NOMO-1 (cell line): ENCODE data around the gene SLC37A4.
"Not testable (repeated sequence)": the region's sequence is repeated elsewhere in the genome, so short reads cannot be mapped to it uniquely, and the experiment has no call there.

Source experiments
- DNase-seq, 2 experiments: peaks; one replicate each; lab custom pipeline; 2025; ENCODE audit not compliant: unreplicated experiment in 2 of 2; lab: John Stamatoyannopoulos, UW

SLC37A4 gene

DNA sequence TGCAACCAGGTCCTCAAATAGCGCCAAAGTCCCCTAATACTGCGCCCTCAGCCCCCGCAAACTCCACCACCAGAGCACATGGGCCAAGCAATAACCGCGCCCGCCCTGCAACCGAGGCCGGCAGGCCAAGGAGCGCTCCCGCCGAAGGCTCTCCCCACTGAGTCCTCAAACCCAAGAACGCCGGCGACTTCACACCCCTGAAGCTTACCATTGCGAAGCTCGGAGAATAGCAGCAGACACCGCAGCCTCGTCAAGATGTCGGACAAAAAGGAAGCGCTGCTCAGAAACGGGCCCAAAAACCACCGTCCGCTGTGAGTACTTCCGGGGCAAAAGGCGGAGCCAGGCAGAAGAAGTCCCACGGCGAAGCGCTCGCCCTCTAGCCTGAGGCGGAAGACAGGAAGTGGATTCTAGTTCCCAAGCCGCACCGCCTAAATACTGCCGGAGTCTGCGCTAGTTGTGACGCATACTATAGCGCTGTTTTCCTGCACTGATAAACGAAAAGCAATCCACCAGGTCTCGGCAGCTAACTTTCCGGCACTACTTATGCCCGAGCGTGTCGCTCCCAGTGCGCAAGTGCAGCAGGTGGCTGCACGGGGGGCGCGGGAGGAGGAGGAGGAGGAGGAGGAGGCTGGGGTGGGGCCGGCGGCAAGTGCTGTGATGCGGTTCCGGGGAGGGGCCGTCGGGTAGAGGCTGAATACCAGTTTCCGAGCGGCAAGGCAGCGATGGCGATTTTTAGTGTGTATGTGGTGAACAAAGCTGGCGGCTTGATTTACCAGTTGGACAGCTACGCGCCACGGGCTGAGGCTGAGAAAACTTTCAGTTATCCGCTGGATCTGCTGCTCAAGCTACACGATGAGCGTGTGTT lies 12.4 kb downstream of the SLC37A4 start, which contains the start of the genes RPS25 and TRAPPC4:
TSS of gene RPS25 (minus strand) at position 270 of the 865 bp plus-strand sequence. CDS start at position 211, 59 bp downstream.
TSS of gene TRAPPC4 (plus strand) at position 693 of the 865 bp plus-strand sequence. CDS start at position 723, 30 bp downstream.
- DNase-seq: peak; percentile 94 to 97

DNA sequence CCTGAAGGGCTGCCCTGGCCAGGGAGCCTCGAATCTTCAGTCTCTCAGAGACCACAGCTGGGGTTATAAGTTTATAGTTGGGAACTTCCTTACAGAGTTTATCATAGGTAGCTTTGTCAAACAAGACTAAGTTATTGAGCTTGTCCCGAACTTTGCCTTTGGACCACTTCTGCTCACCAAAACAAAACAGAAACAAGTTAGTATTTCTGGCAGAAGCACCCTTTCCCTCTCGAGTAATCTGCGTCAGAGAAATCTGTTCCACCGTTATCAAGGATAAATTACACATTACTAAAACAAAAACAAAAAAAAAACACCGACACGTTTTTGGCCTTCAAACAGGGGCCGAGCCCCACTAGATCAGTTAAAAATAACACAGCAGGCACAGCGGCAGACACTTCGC lies 13.3 kb downstream of the SLC37A4 start:
- not testable (repeated sequence) for DNase-seq

DNA sequence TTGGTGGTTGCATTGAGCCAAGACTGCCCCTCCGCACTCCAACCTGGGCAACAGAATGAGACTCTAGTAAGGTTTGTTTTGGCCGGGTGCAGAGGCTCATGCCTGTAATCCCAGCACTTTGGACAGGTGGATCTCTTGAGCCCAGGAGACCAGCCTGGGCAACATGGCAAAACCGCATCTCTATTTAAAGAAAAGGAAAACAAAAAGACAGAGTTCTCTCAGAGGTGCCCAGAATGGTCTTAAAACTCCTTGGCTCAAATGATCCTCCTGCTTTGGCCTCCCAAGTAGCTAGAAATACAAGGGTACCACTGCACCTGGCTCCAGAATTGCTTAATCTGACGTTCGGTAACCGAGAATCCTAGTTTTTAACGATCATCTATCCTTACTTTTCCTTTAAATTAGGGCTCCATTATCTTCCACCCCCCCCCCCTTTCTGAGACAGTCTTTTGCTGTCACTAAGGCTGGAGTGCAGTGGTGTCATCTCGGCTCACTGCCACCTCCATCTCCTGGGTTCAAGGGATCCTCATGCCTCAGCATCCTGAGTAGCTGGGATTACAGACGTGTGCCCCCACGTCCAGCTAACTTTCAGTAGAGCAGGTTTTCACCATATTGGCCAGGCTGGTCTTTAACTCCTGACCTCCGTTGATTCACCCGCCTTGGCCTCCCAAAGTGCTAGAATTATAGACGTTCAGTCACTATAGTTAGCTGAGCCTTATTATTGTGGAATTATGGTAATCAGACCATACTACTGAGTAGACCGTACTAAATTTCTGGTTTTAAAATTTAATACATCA lies 14.3 kb downstream of the SLC37A4 start:
- no peak for DNase-seq

DNA sequence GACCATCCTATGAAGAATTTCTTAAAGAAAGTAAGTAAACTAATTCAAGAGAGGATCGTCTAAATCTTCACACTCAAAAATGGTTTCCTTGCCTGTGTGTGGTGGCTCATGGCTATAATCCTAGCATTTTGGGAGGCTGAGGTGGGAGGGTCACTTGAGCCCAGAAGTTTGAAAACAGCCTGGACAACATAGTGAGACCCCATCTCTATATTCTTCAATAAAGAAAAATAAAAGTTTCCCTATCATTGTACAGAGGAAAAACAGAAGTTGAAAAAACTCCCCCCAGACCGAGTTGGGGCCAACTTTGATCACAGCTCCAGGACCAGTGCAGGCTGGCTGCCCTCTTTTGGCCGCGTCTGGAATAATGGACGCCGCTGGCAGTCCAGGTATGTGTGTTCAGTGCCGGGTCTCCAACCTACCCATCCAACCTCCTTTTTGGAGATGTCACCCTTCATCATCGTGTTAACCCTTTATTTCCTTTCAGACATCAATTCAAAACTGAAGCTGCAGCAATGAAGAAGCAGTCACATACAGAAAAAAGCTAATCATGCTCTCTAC lies 15.5 kb downstream of the SLC37A4 start:
- DNase-seq: no peak

DNA sequence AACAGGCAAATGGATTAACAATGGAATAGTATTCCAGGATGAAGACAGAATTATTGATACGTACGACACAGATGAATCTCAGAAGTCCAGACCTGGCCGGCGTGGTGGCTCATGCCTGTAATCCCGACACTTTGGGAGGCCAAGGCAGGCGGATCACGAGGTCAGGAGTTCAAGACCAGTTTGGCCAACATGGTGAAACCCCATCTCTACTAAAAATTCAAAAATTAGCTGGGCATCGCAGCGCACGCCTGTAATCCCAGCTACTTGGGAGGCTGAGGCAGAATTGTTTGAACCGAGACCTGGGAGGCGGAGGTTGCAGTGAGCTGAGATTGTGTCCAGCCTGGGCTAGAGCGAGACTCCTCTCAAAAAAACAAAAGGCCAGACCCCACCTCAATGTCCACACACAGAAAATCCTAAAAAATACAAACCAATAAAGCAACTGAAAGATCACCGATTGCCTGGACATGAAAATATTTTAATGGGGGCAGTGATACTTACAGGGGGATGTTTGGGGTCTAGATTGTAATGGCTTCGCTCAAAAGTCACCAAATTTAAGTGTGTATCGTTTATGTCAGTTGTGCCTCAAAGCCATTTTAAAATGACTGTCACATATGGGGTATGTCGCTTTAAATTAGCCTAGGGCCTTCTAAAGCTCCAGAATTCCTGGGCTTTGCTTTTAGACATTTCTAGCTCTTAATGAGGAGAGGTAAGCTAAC lies 16.3 kb downstream of the SLC37A4 start:
- no peak for DNase-seq

DNA sequence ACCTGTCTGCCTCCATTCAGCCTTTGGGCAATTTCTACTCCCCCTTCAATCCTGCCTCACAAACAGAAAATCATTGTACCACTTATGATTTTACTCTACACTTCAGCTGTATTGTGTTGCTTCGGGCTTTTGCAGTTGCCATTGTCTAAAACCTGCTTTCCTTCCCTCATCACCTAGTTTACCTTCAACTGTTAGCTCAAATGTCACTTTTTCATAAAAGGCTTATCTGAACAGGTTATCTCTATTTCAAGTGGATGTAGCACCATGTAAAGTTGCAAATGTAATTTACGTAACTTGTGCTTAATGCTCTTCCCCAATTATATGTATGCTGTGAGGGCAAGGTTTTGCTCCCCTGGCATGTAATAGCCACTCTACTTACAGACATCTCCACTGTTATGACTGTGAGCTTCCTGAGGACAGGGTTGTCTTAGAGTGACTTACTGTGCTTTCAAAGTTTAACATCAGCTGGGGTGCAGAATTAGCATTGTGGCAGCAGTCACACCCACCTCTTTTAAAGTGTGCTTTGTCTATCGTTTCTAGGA lies 18.0 kb downstream of the SLC37A4 start:
- DNase-seq: no peak

DNA sequence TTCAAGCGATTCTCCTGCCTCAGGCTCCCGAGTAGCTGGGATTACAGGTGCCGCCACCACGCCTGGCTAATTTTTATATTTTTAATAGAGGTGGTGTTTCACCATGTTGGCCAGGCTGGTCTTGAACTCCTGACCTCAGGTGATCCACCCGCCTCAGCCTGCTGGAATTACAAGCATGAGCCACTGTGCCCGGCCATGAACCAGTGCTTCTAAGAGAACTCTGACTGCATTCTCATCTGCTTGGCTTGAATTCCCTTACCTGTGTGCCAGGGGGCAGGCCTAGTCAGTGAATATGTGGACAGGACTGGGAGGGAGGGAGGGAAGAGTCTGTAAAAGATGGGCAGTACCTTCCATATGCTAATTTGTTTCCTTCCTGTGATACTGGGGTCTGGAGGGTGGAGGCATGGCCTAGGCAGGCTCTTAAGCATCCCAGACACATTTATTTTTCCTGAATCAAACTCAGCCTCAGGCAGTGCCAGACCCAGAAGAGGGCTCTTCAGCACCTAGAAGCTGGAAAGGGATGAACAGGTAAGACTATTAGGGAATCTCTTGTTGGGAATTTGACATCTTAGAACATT lies 19.1 kb downstream of the SLC37A4 start:
- DNase-seq: no peak

DNA sequence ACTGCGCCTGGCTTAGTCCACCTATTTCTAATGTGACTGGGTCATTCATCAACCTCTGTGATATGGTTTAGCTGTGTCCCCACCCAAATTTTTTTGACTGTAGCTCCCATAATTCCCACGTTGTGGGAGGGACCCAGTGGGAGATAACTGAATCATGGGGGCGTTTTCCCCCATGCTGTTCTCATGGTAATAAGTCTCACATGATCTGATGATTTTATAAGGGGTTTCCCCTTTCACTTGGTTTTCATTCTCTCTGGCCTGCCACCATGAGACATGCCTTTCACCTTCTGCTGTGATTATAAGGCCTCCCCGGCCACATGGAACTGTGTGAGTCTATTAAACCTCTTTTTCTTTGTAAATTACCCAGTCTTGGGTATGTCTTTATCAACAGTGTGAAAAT lies 24.0 kb downstream of the SLC37A4 start:
- DNase-seq: no peak

DNA sequence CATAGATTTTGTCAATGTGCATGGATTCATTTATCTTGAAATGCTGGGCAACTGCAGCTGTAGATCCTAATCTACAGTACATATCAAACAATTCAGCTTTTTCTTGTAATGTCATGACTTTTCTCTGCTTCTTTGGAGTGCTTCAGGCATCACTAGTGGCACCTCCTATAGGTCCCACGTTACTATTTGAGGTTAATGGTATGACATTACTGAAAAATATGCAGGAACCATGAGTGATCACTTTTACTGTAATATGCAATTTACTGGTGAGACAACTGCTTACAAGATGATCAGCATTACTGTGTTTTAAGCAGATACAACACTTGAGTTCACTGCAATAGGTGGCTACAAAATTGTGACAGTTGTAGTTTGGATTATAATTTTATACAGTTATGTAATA lies 29.8 kb downstream of the SLC37A4 start:
- no peak for DNase-seq

DNA sequence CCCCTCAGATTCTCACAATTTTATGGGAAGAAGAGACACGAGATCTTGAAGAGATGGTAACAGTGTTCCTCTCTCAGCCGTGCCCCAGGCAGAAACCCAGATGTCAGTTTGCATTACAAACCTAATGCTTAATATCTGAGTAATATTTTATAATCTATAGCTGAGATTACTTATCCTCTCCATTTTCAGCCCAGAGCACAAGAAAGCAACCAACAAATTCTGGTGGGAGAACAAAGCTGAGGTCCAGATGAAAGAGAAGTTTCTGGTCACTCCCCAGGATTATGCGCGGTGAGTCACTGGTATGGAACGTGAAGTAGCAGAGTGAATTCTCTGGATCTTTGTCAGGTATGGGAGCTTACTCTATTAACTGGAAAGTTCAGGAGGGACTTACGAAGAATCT lies 31.9 kb downstream of the SLC37A4 start:
- DNase-seq: no peak

DNA sequence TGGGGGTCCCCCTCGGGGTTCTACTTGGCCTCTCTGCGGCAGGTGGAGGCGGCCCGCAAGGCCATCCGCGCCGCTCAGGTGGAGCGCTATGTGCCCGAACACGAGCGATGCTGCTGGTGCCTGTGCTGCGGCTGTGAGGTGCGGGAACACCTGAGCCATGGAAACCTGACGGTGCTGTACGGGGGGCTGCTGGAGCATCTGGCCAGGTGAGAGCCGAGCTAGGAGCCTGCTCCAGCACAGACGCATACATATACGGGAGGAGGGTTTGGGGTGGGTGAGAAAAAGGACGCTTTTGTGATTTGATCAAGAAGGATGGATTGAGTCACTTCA lies 32.3 kb downstream of the SLC37A4 start:
- no peak for DNase-seq

DNA sequence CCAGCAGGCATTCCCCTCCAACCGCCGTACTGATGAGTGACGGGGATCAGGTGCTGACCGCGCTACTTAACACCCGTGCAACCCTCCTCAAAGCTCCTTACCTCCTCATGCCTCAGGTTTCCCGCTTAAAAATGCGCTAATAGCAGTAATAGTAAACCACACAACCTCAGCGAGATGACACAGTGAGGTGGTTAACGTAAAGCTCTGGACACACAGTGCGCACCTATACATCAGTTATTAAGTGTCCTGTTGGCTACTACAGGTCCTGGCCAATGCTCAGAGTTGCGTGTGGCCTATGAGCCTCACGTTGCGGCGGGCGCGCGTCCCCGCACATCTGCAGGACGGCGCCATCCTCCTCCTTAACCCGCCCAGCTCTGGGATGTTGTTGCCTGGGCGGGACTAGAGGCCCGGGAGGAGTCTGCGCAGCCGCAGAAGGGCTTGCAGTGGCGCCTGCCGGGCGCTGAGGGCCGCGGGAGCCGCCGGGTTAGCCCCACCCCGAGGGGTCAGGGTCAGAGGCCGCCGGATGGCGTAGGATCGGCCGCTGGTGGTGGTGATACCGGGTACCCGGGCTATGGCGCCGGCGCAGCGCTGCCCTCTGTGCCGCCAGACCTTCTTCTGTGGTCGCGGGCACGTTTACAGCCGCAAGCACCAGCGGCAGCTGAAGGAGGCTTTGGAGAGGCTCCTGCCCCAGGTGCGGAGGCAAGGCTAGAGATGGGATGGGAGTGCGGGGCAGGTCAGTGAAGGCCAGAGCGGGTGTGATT lies 32.9 kb downstream of the SLC37A4 start, which contains the start of gene CENATAC:
TSS of gene CENATAC (plus strand) at position 512 of the 761 bp plus-strand sequence. CDS start at position 572, 60 bp downstream.
- peak; percentile 93 to 95 for DNase-seq

DNA sequence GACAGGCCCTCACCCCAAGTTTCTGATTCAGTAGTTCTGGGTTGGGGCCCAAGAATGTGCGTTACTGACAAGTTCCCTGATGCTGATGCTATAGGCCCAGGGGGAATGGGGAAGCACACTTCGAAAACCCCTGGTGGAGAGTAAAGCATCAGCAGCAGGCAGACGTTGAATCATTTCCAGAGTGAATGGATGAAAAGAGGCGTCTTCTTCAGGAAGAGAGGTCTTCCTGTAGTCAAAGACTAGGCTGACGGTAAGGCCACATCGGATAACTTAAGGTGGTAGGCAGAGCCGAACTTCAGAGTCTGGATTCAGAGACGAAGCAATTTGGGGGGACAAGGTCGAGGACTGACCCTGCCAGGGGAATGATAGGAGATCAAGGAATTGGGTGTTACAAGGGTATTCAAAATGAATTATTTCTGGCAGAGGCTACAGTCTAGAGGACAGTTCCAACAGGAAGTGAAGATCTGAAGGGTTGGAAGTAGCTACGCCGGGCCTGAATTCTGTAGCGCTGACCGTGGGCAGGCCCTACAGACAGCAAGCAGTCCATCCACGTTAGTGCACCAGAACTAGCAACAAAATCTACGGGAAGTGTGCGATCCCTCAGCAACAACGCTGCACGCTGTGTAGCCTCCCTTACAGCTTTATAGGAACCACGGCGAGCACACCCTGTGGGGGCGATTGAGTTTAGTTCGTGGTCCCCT lies 33.6 kb downstream of the SLC37A4 start:
- peak; percentile 26 to 71 for DNase-seq

DNA sequence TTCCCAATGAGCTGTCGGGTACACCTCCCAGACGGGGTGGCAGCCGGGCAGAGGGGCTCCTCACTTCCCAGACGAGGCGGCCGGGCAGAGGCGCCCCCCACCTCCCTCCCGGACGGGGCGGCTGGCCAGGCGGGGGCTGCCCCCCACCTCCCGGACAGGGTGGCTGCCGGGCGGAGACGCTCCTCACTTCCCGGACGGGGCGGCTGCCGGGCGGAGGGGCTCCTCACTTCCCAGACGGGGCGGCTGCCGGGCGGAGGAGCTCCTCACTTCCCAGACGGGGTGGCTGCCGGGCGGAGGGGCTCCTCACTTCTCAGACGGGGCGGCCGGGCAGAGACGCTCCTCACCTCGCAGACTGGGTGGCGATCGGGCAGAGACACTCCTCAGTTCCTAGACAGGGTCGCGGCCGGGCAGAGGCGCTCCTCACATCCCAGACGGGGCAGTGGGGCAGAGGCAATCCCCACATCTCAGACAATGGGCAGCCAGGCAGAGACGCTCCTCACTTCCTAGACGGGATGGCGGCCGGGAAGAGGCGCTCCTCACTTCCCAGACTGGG lies 39.1 kb downstream of the SLC37A4 start:
- DNase-seq: not testable (repeated sequence)

DNA sequence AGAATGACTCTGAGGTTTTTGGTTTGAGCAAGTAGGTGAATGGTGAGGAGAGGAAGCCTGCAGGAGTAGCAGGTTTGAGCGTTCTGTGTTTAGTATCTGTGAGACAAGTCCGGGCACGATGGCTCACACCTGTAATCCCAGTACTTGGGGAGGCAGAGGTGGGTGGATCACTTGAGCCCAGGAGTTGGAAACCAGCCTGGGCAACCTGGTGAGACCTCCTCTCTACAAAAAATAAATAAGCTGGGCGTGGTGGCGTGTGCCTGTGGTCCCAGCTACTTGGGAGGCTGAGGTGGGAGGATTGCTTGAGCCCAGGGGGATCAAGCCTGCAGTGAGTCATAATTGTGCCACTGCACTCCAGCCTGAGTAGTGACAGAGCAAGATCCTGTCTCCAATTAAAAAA lies 42.4 kb downstream of the SLC37A4 start:
- no peak for DNase-seq

DNA sequence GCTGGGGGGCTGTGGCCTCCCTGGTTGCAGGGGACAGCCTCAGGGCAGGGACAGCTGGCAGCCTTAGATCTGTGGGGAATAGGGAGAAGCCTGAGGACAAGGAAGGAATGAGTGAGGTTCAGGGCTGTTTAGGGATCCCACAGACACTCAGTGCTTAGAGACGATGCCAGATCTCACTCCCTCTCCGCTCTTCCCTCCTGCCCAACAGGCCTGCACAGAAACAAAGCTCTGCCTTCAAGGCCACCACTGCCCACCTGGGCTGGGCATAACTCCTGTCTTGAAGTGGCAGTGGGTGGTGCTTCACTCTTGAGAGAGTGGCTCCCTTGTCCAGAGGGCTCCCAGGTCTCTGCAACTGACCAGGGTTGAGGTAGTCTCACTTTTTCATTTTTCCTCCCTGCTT lies 45.9 kb downstream of the SLC37A4 start:
- no peak for DNase-seq

DNA sequence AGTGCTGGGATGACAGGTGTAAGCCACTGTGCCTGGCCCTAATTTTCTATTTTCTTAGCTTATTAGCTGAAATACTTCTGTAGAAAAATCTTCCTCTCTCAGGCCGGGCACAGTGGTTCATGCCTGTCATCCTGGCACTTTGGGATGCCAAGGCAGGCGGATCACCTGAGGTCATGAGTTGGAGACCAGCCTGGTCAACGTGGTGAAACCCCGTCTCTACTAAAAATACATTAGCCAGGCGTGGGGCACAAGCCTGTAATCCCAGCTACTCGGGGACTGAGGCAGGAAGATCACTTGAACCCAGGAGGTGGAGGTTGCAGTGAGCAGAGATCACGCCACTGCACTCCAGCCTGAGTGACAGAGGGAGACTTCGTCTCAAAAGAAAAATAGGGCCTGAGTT lies 46.3 kb downstream of the SLC37A4 start:
- DNase-seq: not testable (repeated sequence)

DNA sequence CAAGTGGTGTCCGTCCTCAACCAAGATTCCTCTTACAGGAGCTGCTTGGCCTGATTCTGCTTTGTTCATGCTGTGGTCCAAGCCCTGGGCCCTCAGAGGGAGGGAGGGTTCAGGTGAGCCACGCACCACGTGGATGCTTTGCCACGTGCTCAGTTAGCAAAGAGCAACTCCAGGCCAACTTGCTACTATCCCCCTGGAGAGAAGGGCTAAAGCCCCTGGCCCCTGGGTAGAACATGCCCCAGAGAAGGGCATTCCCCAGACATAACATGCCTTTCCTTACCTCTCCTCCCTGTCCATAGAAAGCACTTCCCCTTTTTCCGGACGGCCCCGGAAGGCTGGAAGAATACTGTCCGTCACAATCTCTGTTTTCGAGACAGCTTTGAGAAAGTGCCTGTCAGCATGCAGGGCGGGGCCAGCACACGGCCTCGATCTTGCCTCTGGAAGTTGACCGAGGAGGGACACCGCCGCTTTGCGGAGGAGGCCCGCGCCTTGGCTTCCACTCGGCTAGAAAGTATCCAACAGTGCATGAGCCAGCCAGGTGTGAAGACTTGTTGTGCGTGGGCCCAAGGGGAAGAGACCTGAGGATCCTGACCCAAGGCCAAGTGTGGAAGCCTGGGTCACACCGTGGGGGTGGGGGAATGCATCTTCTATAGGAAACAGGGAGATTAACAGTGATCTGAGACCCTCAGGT lies 50.3 kb downstream of the SLC37A4 start:
- DNase-seq: peak; percentile 18 to 28
